GM10266 (cell line): Measurements from ENCODE around the gene MUC21.

ENCODE experiments used
- DNase-seq: peaks from one replicate; pipeline ENCODE4 v3.0.0; 2012; ENCODE audit errors: extremely low spot score
- TF ChIP-seq, protein P1 (sequence below): IDR thresholded peaks from 2 replicates; pipeline ENCODE4 v1.5.1; 2012; ENCODE audit warnings: mild to moderate bottlenecking, low read depth; ENCODE audit not compliant: control insufficient read depth, insufficient read depth; ENCODE audit errors: missing control alignments

Gene MUC21

DNA sequence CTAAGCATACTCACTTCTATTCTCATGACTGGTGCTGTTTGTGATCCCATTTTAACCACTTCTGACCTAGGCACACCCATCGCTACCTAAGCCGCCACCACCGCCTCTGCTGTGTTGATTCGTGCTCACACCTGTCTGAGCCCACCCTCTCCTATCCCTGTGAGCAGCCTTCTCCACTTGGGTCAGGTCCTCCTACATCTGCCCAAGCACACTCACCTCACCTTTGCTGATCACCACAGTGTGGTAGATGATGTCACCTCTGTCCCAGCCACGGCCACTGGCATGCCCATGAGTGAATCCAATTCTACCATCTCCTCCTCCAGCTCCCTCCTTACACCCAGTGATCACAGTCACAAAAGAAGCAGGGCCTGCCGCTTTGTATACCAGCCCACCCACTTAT is 47.6 kb downstream of the MUC21 start:
- TF ChIP-seq, protein P1, sequence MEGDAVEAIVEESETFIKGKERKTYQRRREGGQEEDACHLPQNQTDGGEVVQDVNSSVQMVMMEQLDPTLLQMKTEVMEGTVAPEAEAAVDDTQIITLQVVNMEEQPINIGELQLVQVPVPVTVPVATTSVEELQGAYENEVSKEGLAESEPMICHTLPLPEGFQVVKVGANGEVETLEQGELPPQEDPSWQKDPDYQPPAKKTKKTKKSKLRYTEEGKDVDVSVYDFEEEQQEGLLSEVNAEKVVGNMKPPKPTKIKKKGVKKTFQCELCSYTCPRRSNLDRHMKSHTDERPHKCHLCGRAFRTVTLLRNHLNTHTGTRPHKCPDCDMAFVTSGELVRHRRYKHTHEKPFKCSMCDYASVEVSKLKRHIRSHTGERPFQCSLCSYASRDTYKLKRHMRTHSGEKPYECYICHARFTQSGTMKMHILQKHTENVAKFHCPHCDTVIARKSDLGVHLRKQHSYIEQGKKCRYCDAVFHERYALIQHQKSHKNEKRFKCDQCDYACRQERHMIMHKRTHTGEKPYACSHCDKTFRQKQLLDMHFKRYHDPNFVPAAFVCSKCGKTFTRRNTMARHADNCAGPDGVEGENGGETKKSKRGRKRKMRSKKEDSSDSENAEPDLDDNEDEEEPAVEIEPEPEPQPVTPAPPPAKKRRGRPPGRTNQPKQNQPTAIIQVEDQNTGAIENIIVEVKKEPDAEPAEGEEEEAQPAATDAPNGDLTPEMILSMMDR, result no peak
- DNase-seq, result no peak

DNA sequence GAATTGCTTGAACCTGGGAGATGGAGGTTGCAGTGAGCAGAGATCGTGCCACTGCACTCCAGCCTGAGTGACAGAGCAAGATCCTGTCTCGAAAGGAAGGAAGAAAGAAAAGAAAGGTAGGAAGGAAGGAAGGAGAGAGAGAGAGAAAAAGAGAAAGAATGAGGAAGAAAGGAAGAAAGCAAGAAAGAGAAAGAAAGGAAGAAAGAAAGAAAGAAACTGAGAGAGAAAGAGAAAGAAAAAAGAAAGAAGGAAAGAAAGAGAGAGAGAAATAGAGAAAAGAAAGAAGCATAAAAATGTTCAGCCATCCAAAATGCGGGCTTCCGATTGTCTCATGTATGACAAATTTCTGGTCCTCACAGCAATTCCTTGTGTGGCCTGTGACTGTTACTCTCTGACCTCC is 49.6 kb downstream of the MUC21 start:
- TF ChIP-seq, protein P1, result no peak
- no peak for DNase-seq

DNA sequence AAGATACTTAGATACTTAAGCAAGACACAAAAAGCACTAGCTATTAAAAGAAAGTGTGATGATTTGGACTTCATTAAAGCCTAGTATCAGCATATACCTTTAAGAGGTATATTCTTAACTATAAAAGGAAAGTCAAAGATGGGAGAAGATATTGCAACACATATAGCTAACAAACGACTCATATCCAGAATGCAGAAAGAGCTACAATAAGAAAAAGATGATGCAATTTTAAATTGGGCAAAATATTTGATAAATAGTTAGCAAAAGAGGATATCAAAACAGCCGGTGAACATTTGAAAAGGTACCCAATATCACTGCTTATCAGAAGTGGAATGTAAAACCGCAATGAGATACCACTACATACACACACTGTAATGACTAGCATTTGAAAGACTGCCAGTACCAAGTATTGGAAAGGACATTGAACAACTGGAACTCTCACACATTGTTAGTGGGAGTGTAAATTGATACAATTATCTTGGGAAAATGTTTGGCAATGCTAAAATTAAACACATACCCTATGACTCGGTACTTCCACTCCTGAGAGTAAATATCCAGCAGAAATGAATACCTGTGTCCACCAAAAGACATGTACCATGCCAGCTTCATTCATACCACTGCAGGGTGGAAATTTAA is 52.5 kb downstream of the MUC21 start:
- TF ChIP-seq, protein P1, result no peak
- no peak for DNase-seq

DNA sequence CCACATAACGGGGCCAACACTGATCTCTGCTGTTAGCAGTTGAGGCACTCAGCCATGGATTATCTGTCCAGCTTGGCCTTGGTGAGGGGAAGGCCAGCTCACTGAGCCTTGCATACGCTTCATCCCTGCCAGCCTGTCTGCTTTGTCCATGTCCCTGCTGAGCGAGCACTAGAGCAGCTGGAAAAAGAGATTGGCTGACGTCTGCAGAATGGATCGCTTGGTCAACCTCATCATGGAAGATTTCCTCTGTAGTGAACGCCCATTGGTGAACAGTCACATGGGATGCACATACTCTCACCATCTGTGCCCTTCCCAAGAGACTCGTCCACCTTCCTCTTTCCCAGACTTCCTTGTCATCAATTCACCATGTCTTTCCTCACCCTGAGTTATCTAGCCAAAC is 53.7 kb downstream of the MUC21 start:
- TF ChIP-seq, protein P1, result no peak
- DNase-seq, result no peak

DNA sequence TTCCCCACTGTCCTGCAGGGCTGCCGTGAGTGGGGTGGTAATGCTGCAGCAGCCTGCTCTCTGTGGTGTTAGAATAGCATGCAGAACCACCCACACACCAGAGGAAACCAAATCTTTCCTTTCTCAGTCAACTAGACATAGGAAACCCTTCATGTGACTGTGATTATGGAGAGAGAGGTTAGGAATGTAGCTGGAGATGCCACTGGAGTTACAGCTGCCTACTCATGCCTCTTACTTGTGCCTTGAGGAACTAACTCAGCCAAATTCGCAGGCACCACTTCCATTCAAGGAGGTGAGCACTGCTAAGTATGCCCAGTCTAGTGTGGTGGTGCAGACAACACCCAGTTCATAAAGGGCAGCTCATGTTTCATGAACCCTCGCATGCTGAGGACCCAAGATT is 54.2 kb downstream of the MUC21 start:
- no peak for DNase-seq
- TF ChIP-seq, protein P1, result no peak

DNA sequence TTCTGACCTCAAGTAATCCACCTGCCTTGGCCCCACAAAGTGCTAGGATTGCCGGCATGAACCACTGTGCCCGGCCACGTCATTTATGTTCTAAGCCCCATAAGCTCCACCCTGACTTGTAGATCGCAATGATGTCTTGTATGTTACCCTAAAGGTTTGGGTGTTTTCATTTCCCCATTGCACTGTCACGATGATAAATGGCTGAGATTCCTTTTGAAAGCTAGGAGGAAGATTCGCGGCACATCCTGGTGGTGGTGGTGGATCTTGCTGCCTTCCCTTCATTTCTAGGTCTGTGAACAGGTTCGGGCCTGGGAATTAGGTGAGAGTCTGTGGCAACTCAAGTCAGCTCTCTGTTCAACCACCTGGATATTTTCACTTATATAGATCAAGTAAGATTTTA is 55.0 kb downstream of the MUC21 start:
- TF ChIP-seq, protein P1, result no peak
- DNase-seq, result no peak
